ENCODE data around the gene ADTRP.

The ADTRP gene

GRCh38 chr6:11718031-11718430 lies 60.6 kb downstream of the ADTRP start:
- Mint-ChIP-seq H3K27me3 (no peaks in the 10 kb centered on the region), H3K9me3 (no peaks in the 10 kb centered on the region), H3K27ac (no peak overlapping the region), H3K36me3 (peaks cover 45% of the 10 kb centered on the region), H3K4me1 (peaks cover 50% of the 10 kb centered on the region), H3K4me3 (no peak overlapping the region)
- ATAC-seq = no peak

- no peaks in the 10 kb centered on the region for H3K27me3 Mint-ChIP-seq
- ATAC-seq = no peak
- H3K4me1 Mint-ChIP-seq = peaks cover 68% of the 10 kb centered on the region
- no peak overlapping the region for H3K4me3 Mint-ChIP-seq
- peak overlapping the region; percentile 79 for H3K27ac Mint-ChIP-seq
- peaks cover 42% of the 10 kb centered on the region for H3K36me3 Mint-ChIP-seq
- no peaks in the 10 kb centered on the region for H3K9me3 Mint-ChIP-seq
Measured at GRCh38 chr6:11714798-11715285, 63.8 kb downstream of the ADTRP start.

- peaks cover 1% of the 10 kb centered on the region for H3K9me3 Mint-ChIP-seq
- H3K27me3 Mint-ChIP-seq = no peaks in the 10 kb centered on the region
- H3K27ac Mint-ChIP-seq = peak overlapping the region; percentile 79
- peak overlapping the region; percentile 9 for H3K4me3 Mint-ChIP-seq
- H3K36me3 Mint-ChIP-seq = peaks cover 36% of the 10 kb centered on the region
- peak; percentile 89 for ATAC-seq
- peaks cover 68% of the 10 kb centered on the region for H3K4me1 Mint-ChIP-seq
Measured at GRCh38 chr6:11714116-11714797, 64.3 kb downstream of the ADTRP start.

- Mint-ChIP-seq H3K4me3 (no peak overlapping the region), H3K36me3 (peaks cover 31% of the 10 kb centered on the region), H3K9me3 (peaks cover 8% of the 10 kb centered on the region), H3K27ac (peak overlapping the region; percentile 79), H3K27me3 (no peaks in the 10 kb centered on the region), H3K4me1 (peaks cover 68% of the 10 kb centered on the region)
- ATAC-seq = no peak
Measured at GRCh38 chr6:11712760-11713159, 65.8 kb downstream of the ADTRP start.

GRCh38 chr6:11711984-11712711 lies 66.5 kb downstream of the ADTRP start:
- Mint-ChIP-seq H3K27me3 (no peaks in the 10 kb centered on the region), H3K36me3 (peaks cover 25% of the 10 kb centered on the region), H3K4me1 (peaks cover 63% of the 10 kb centered on the region), H3K4me3 (peak overlapping the region; percentile 2), H3K27ac (peak overlapping the region; percentile 79), H3K9me3 (peaks cover 8% of the 10 kb centered on the region)
- no peak for ATAC-seq

- Mint-ChIP-seq H3K36me3 (peaks cover 23% of the 10 kb centered on the region), H3K4me3 (peak overlapping the region; percentile 2), H3K9me3 (peaks cover 8% of the 10 kb centered on the region), H3K27ac (peak overlapping the region; percentile 79), H3K27me3 (no peaks in the 10 kb centered on the region), H3K4me1 (peaks cover 63% of the 10 kb centered on the region)
- peak; percentile 21 for ATAC-seq
Measured at GRCh38 chr6:11711003-11711983, 67.3 kb downstream of the ADTRP start.

GRCh38 chr6:11710311-11710761 lies 68.3 kb downstream of the ADTRP start:
- Mint-ChIP-seq H3K27ac (peak overlapping the region; percentile 79), H3K27me3 (no peaks in the 10 kb centered on the region), H3K36me3 (peaks cover 13% of the 10 kb centered on the region), H3K4me1 (peaks cover 53% of the 10 kb centered on the region), H3K4me3 (no peak overlapping the region), H3K9me3 (peaks cover 8% of the 10 kb centered on the region)
- no peak for ATAC-seq

- H3K27ac Mint-ChIP-seq = no peak overlapping the region
- H3K36me3 Mint-ChIP-seq = no peaks in the 10 kb centered on the region
- H3K27me3 Mint-ChIP-seq = no peaks in the 10 kb centered on the region
- H3K4me1 Mint-ChIP-seq = peaks cover 22% of the 10 kb centered on the region
- no peak overlapping the region for H3K4me3 Mint-ChIP-seq
- ATAC-seq = no peak
- H3K9me3 Mint-ChIP-seq = peaks cover 8% of the 10 kb centered on the region
Measured at GRCh38 chr6:11706171-11706570, 72.4 kb downstream of the ADTRP start.

- H3K27ac Mint-ChIP-seq = no peak overlapping the region
- H3K9me3 Mint-ChIP-seq = peaks cover 8% of the 10 kb centered on the region
- no peak for ATAC-seq
- no peaks in the 10 kb centered on the region for H3K27me3 Mint-ChIP-seq
- H3K36me3 Mint-ChIP-seq = no peaks in the 10 kb centered on the region
- H3K4me3 Mint-ChIP-seq = no peak overlapping the region
- peaks cover 15% of the 10 kb centered on the region for H3K4me1 Mint-ChIP-seq
Measured at GRCh38 chr6:11705483-11705882, 73.1 kb downstream of the ADTRP start.

GRCh38 chr6:11705069-11705468 lies 73.5 kb downstream of the ADTRP start:
- Mint-ChIP-seq H3K4me3 (no peak overlapping the region), H3K27ac (no peak overlapping the region), H3K9me3 (peaks cover 8% of the 10 kb centered on the region), H3K27me3 (no peaks in the 10 kb centered on the region), H3K4me1 (peaks cover 11% of the 10 kb centered on the region), H3K36me3 (no peaks in the 10 kb centered on the region)
- no peak for ATAC-seq

- no peaks in the 10 kb centered on the region for H3K36me3 Mint-ChIP-seq
- H3K9me3 Mint-ChIP-seq = peaks cover 1% of the 10 kb centered on the region
- no peak overlapping the region for H3K4me3 Mint-ChIP-seq
- no peaks in the 10 kb centered on the region for H3K27me3 Mint-ChIP-seq
- H3K4me1 Mint-ChIP-seq = peaks cover 11% of the 10 kb centered on the region
- no peak overlapping the region for H3K27ac Mint-ChIP-seq
- ATAC-seq = no peak
Measured at GRCh38 chr6:11703725-11704124, 74.9 kb downstream of the ADTRP start.

GRCh38 chr6:11702500-11703130 lies 76.0 kb downstream of the ADTRP start:
- Mint-ChIP-seq H3K36me3 (no peaks in the 10 kb centered on the region), H3K4me3 (no peak overlapping the region), H3K9me3 (no peaks in the 10 kb centered on the region), H3K4me1 (peaks cover 11% of the 10 kb centered on the region), H3K27ac (peak overlapping the region; percentile 16), H3K27me3 (no peaks in the 10 kb centered on the region)
- ATAC-seq = no peak

- no peak overlapping the region for H3K4me3 Mint-ChIP-seq
- H3K27me3 Mint-ChIP-seq = no peaks in the 10 kb centered on the region
- H3K9me3 Mint-ChIP-seq = no peaks in the 10 kb centered on the region
- no peaks in the 10 kb centered on the region for H3K36me3 Mint-ChIP-seq
- ATAC-seq = no peak
- peaks cover 11% of the 10 kb centered on the region for H3K4me1 Mint-ChIP-seq
- H3K27ac Mint-ChIP-seq = peak overlapping the region; percentile 16
Measured at GRCh38 chr6:11702089-11702488, 76.5 kb downstream of the ADTRP start.

GRCh38 chr6:11701573-11701972 lies 77.0 kb downstream of the ADTRP start:
- H3K36me3 Mint-ChIP-seq = no peaks in the 10 kb centered on the region
- H3K4me1 Mint-ChIP-seq = peaks cover 11% of the 10 kb centered on the region
- H3K9me3 Mint-ChIP-seq = no peaks in the 10 kb centered on the region
- H3K27ac Mint-ChIP-seq = no peak overlapping the region
- H3K27me3 Mint-ChIP-seq = no peaks in the 10 kb centered on the region
- no peak overlapping the region for H3K4me3 Mint-ChIP-seq
- no peak for ATAC-seq
